Fibroblast of peridontal ligament (primary cell): Measurements from ENCODE around the gene PLA2G4E.

Experiments
- DNase-seq: peaks from one replicate; pipeline ENCODE4 v3.0.0-alpha.2; 2010; ENCODE audit errors: extremely low read depth

Gene PLA2G4E

GRCh38 chr15:41955807-41956525 is 64.9 kb downstream of the PLA2G4E start:
- DNase-seq: no peak

- DNase-seq: no peak
Measured at GRCh38 chr15:41955100-41955499, 65.7 kb downstream of the PLA2G4E start.

- no peak for DNase-seq
Measured at GRCh38 chr15:41954036-41954435, 66.8 kb downstream of the PLA2G4E start.

GRCh38 chr15:41952013-41952563 is 68.8 kb downstream of the PLA2G4E start:
- no peak for DNase-seq

- DNase-seq: no peak
Measured at GRCh38 chr15:41951571-41951970, 69.3 kb downstream of the PLA2G4E start.

- DNase-seq: peak; percentile 41
Measured at GRCh38 chr15:41950489-41950888, 70.4 kb downstream of the PLA2G4E start.

- DNase-seq: no peak
Measured at GRCh38 chr15:41950127-41950483, 70.7 kb downstream of the PLA2G4E start.

GRCh38 chr15:41949401-41950126 is 71.3 kb downstream of the PLA2G4E start:
- peak; percentile 55 for DNase-seq

GRCh38 chr15:41948490-41948889 is 72.4 kb downstream of the PLA2G4E start:
- DNase-seq: no peak

GRCh38 chr15:41946970-41947369 is 73.9 kb downstream of the PLA2G4E start:
- DNase-seq: no peak

- DNase-seq: no peak
Measured at GRCh38 chr15:41945731-41946130, 75.1 kb downstream of the PLA2G4E start.

GRCh38 chr15:41945221-41945620 is 75.6 kb downstream of the PLA2G4E start:
- no peak for DNase-seq

GRCh38 chr15:41944313-41944940 is 76.4 kb downstream of the PLA2G4E start:
- DNase-seq: peak; percentile 91

- no peak for DNase-seq
Measured at GRCh38 chr15:41943543-41944312, 77.1 kb downstream of the PLA2G4E start.

GRCh38 chr15:41942886-41943285 is 78.0 kb downstream of the PLA2G4E start:
- DNase-seq: no peak

GRCh38 chr15:41941644-41942415 is 79.0 kb downstream of the PLA2G4E start:
- no peak for DNase-seq

GRCh38 chr15:41940441-41940857 is 80.4 kb downstream of the PLA2G4E start:
- peak; percentile 40 for DNase-seq

- DNase-seq: no peak
Measured at GRCh38 chr15:41939986-41940385, 80.9 kb downstream of the PLA2G4E start.

- DNase-seq: no peak
Measured at GRCh38 chr15:41937568-41937923, 83.3 kb downstream of the PLA2G4E start.

GRCh38 chr15:41936649-41937567 is 83.9 kb downstream of the PLA2G4E start:
- no peak for DNase-seq
